GM23338 (cell line): ENCODE data around the gene MRTFA. TPM values are rescaled to one million over a fixed set of nuclear protein-coding genes. Genes with fewer than 3 reads are reported as not detected.

ENCODE experiments used
- ATAC-seq: fragments of 200-7000 bp; cut with Tn5 transposase; 3 replicates; pipeline ENCODE4 v1.9.1; 2020
- DNase-seq: peaks from one replicate; pipeline ENCODE4 v3.0.0-alpha.2; 2015; ENCODE audit warnings: low spot score
- H2AFZ ChIP-seq: fragments of 200-600 bp; sonication (generic); 2 replicates; pipeline ENCODE4 v1.8.0; 2016; ENCODE audit warnings: antibody characterized with exemption, mild to moderate bottlenecking, moderate library complexity
- H3F3A ChIP-seq: fragments of 200-600 bp; sonication (generic); replicated peaks from 2 replicates; pipeline ENCODE4 v1.8.0; 2017; ENCODE audit warnings: antibody characterized with exemption, mixed run types, low read depth
- H3K27ac ChIP-seq: fragments of 200-600 bp; sonication (generic); 2 replicates; pipeline ENCODE4 v1.6.1; 2016; ENCODE audit warnings: low read depth
- H3K27me3 ChIP-seq: fragments of 200-600 bp; sonication (generic); 2 replicates; pipeline ENCODE4 v1.8.0; 2016; ENCODE audit warnings: mild to moderate bottlenecking, mixed run types, moderate library complexity; ENCODE audit not compliant: insufficient read depth
- H3K36me3 ChIP-seq: fragments of 200-600 bp; sonication (generic); 2 replicates; pipeline ENCODE4 v1.8.0; 2016; ENCODE audit warnings: mild to moderate bottlenecking; ENCODE audit not compliant: insufficient read depth
- H3K4me1 ChIP-seq: fragments of 200-600 bp; sonication (generic); 2 replicates; pipeline ENCODE4 v1.8.0; 2016; ENCODE audit warnings: mild to moderate bottlenecking, moderate library complexity; ENCODE audit not compliant: insufficient read depth
- H3K4me2 ChIP-seq: fragments of 200-600 bp; sonication (generic); 2 replicates; pipeline ENCODE4 v1.7.1; 2017; ENCODE audit warnings: mixed run types
- H3K4me3 ChIP-seq: fragments of 200-600 bp; sonication (generic); 2 replicates; pipeline ENCODE4 v1.6.1; 2016; ENCODE audit warnings: mixed run types
- H3K79me2 ChIP-seq: fragments of 200-600 bp; sonication (generic); replicated peaks from 2 replicates; pipeline ENCODE4 v1.8.0; 2017; ENCODE audit warnings: mild to moderate bottlenecking; ENCODE audit not compliant: insufficient read depth
- H3K9me2 ChIP-seq: fragments of 200-600 bp; sonication (generic); 2 replicates; pipeline ENCODE4 v1.8.0; 2017; ENCODE audit not compliant: insufficient read depth
- H4K20me1 ChIP-seq: fragments of 200-600 bp; sonication (generic); replicated peaks from 2 replicates; pipeline ENCODE4 v1.8.0; 2017; ENCODE audit warnings: mild to moderate bottlenecking; ENCODE audit not compliant: insufficient read depth
- H3K27ac Mint-ChIP-seq: 2 replicates; pipeline ENCODE4 v1.8.0; 2020; ENCODE audit warnings: inconsistent platforms, mild to moderate bottlenecking, moderate library complexity, mixed read lengths
- H3K27me3 Mint-ChIP-seq: 3 replicates; pipeline ENCODE4 v1.8.0; 2022; ENCODE audit warnings: low read depth, mild to moderate bottlenecking, moderate library complexity, mixed read lengths, inconsistent platforms; ENCODE audit not compliant: insufficient read depth, poor library complexity
- H3K36me3 Mint-ChIP-seq: 3 replicates; pipeline ENCODE4 v1.8.0; 2021; ENCODE audit warnings: low read depth, mild to moderate bottlenecking, inconsistent platforms, moderate library complexity, mixed read lengths
- H3K4me1 Mint-ChIP-seq: 3 replicates; pipeline ENCODE4 v1.8.0; 2020; ENCODE audit warnings: mild to moderate bottlenecking, inconsistent platforms, mixed read lengths
- H3K4me3 Mint-ChIP-seq: 3 replicates; pipeline ENCODE4 v1.8.0; 2021; ENCODE audit warnings: moderate library complexity, mild to moderate bottlenecking, inconsistent platforms, mixed read lengths
- H3K9me3 Mint-ChIP-seq: 3 replicates; pipeline ENCODE4 v1.8.0; 2020; ENCODE audit warnings: moderate library complexity, mild to moderate bottlenecking, inconsistent platforms, mixed read lengths
- CREB1 ChIP-seq: fragments of 250-450 bp; sonication (Bioruptor Pico); IDR thresholded peaks from 2 replicates; pipeline ENCODE4 v1.5.0; 2020; ENCODE audit warnings: low read depth, mild to moderate bottlenecking, moderate library complexity
- CTCF ChIP-seq, 2 experiments: fragments of 200-600 bp in 1 of 2; sonication (generic) in 1 of 2; conservative IDR thresholded peaks; 2 replicates each; pipeline versions ENCODE4 v1.5.1 to v1.6.1; 2016 to 2017; ENCODE audit warnings: antibody characterized with exemption in 2 of 2, low read depth in 2 of 2, mild to moderate bottlenecking in 2 of 2, moderate library complexity in 1 of 2
- ETS1 ChIP-seq: IDR thresholded peaks from 2 replicates; pipeline ENCODE4 v1.6.1; 2016; ENCODE audit warnings: antibody characterized with exemption
- EZH2 ChIP-seq: fragments of 200-600 bp; sonication (generic); IDR thresholded peaks from one replicate; pipeline ENCODE4 v1.8.0; 2017; ENCODE audit warnings: antibody characterized with exemption, mild to moderate bottlenecking, low read depth; ENCODE audit not compliant: unreplicated experiment
- EZH2phosphoT487 ChIP-seq: fragments of 200-600 bp; sonication (generic); IDR thresholded peaks from one replicate; pipeline ENCODE4 v1.8.1; 2018; ENCODE audit warnings: antibody characterized with exemption; ENCODE audit not compliant: unreplicated experiment
- NANOG ChIP-seq: IDR thresholded peaks from 2 replicates; pipeline ENCODE4 v1.6.1; 2016; ENCODE audit warnings: antibody characterized with exemption, borderline replicate concordance
- POLR2AphosphoS5 ChIP-seq: IDR thresholded peaks from 2 replicates; pipeline ENCODE4 v1.6.1; 2016; ENCODE audit warnings: antibody characterized with exemption, low read depth
- STAT1 ChIP-seq: IDR thresholded peaks from one replicate; pipeline ENCODE4 v1.6.1; 2016; ENCODE audit warnings: antibody characterized with exemption; ENCODE audit not compliant: unreplicated experiment
- ZNF331 ChIP-seq: fragments of 250-450 bp; sonication (Bioruptor Pico); IDR thresholded peaks from 2 replicates; pipeline ENCODE4 v1.5.0; 2020; ENCODE audit warnings: low read depth, mild to moderate bottlenecking, moderate library complexity
- polyA plus RNA-seq: library from polyadenylated mRNA; unstranded; fragments of >200 nt; fragmentation: Nextera tagmentation; extraction: Ambion mirVana; gene quantifications from 2 replicates; pipeline ENCODE4 v1.2.1, GENCODE V29; 2016
- total RNA-seq: library from RNA; depleted of rRNA; stranded (reverse); fragments of >200 nt; shearing (Covaris generic); gene quantifications from 2 replicates; pipeline ENCODE4 v1.2.3, GENCODE V29; 2014
- TF ChIP-seq, protein P1 (sequence below): IDR thresholded peaks from one replicate; pipeline ENCODE4 v1.6.1; 2018; ENCODE audit warnings: antibody characterized with exemption; ENCODE audit not compliant: unreplicated experiment

Gene MRTFA
- total and polyA plus RNA-seq, 2 experiments from 2014 or later: 18.1 to 92.4 TPM

GRCh38 chr22:40583053-40583741, 53.3 kb downstream of the MRTFA start:
- DNase-seq (no peak), ATAC-seq (no peak)
- Histone ChIP-seq H3K27me3 (no peaks in the 10 kb centered on the region), H3K36me3 (0 out of 2 replicates have a peak, but pooled peaks cover 2% of the 10 kb centered on the region), H3K4me3 (no peak overlapping the region), H3K4me1 (0 out of 2 replicates have a peak, but pooled peaks cover 4% of the 10 kb centered on the region), H2AFZ (no peak overlapping the region), H4K20me1 (0 out of 2 replicates have a peak, but pooled peaks cover 1% of the 10 kb centered on the region), H3K27ac (no peak overlapping the region), H3K9me2 (no peaks in the 10 kb centered on the region), H3K4me2 (no peak overlapping the region), H3K79me2 (peaks cover 25% of the 10 kb centered on the region), H3F3A (no peaks in the 10 kb centered on the region)
- Mint-ChIP-seq H3K4me1 (peaks cover 4% of the 10 kb centered on the region; the same call in 1 of the 3 replicates), H3K4me3 (no peak overlapping the region), H3K27ac (no peak overlapping the region), H3K9me3 (peaks cover 21% of the 10 kb centered on the region; the same call in 2 of the 3 replicates), H3K27me3 (no peaks in the 10 kb centered on the region), H3K36me3 (peaks cover 34% of the 10 kb centered on the region)
- TF ChIP-seq POLR2AphosphoS5: no peak
- TF ChIP-seq, protein P1, sequence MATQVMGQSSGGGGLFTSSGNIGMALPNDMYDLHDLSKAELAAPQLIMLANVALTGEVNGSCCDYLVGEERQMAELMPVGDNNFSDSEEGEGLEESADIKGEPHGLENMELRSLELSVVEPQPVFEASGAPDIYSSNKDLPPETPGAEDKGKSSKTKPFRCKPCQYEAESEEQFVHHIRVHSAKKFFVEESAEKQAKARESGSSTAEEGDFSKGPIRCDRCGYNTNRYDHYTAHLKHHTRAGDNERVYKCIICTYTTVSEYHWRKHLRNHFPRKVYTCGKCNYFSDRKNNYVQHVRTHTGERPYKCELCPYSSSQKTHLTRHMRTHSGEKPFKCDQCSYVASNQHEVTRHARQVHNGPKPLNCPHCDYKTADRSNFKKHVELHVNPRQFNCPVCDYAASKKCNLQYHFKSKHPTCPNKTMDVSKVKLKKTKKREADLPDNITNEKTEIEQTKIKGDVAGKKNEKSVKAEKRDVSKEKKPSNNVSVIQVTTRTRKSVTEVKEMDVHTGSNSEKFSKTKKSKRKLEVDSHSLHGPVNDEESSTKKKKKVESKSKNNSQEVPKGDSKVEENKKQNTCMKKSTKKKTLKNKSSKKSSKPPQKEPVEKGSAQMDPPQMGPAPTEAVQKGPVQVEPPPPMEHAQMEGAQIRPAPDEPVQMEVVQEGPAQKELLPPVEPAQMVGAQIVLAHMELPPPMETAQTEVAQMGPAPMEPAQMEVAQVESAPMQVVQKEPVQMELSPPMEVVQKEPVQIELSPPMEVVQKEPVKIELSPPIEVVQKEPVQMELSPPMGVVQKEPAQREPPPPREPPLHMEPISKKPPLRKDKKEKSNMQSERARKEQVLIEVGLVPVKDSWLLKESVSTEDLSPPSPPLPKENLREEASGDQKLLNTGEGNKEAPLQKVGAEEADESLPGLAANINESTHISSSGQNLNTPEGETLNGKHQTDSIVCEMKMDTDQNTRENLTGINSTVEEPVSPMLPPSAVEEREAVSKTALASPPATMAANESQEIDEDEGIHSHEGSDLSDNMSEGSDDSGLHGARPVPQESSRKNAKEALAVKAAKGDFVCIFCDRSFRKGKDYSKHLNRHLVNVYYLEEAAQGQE: no peak
- TF ChIP-seq ETS1: no peak

GRCh38 chr22:40582063-40582462, 54.5 kb downstream of the MRTFA start:
- no peaks in the 10 kb centered on the region for H3K9me2 ChIP-seq
- no peak overlapping the region for H3K27ac ChIP-seq
- Mint-ChIP-seq H3K4me3 (no peak overlapping the region), H3K4me1 (peaks cover 4% of the 10 kb centered on the region; the same call in 1 of the 3 replicates), H3K9me3 (peaks cover 21% of the 10 kb centered on the region; the same call in 2 of the 3 replicates), H3K27ac (no peak overlapping the region), H3K27me3 (no peaks in the 10 kb centered on the region), H3K36me3 (peaks cover 34% of the 10 kb centered on the region)
- ATAC-seq (no peak), DNase-seq (no peak)
- H4K20me1 ChIP-seq: no peaks in the 10 kb centered on the region
- no peak overlapping the region for H3K4me2 ChIP-seq
- no peaks in the 10 kb centered on the region for H3K27me3 ChIP-seq
- 0 out of 2 replicates have a peak, but pooled peaks cover 6% of the 10 kb centered on the region for H3K4me1 ChIP-seq
- no peak overlapping the region for H3K4me3 ChIP-seq
- 0 out of 2 replicates have a peak, but pooled peaks cover 2% of the 10 kb centered on the region for H3K36me3 ChIP-seq
- H2AFZ ChIP-seq: no peak overlapping the region
- H3K79me2 ChIP-seq: peaks cover 35% of the 10 kb centered on the region
- no peaks in the 10 kb centered on the region for H3F3A ChIP-seq
- TF ChIP-seq ZNF331 (CRISPR knock-in tag): no peak
- no peak for TF ChIP-seq CREB1
- TF ChIP-seq POLR2AphosphoS5: no peak
- TF ChIP-seq EZH2: no peak
- TF ChIP-seq ETS1: no peak
- TF ChIP-seq STAT1: no peak
- no peak for TF ChIP-seq EZH2phosphoT487
- TF ChIP-seq, protein P1: no peak
- no peak for TF ChIP-seq NANOG
- TF ChIP-seq CTCF (conservative IDR thresholded peaks at IDR 0.05; ENCODE audit: low read depth in 2 of 2): no peak
